ES-I3 (cell line): ENCODE results near the gene ANO9.
"Not testable (repeated sequence)": the region's sequence is repeated elsewhere in the genome, so short reads cannot be mapped to it uniquely, and the experiment has no call there.

Source experiments
- H3K36me3 ChIP-seq: 2 replicates; pipeline ENCODE4 v1.6.1; 2013; ENCODE audit warnings: mild to moderate bottlenecking, low read length, control low read depth, moderate library complexity; ENCODE audit not compliant: insufficient read depth
- H3K4me1 ChIP-seq: 2 replicates; pipeline ENCODE4 v1.6.1; 2013; ENCODE audit warnings: mild to moderate bottlenecking, control low read depth, low read length; ENCODE audit not compliant: insufficient read depth
- H3K9ac ChIP-seq: 2 replicates; pipeline ENCODE4 v1.6.1; 2013; ENCODE audit warnings: low read depth, mild to moderate bottlenecking, low read length, moderate library complexity
- H3K9me3 ChIP-seq: 2 replicates; pipeline ENCODE4 v1.6.1; 2013; ENCODE audit warnings: mild to moderate bottlenecking, low read length, moderate library complexity; ENCODE audit not compliant: control insufficient read depth, insufficient read depth

ANO9 gene

DNA sequence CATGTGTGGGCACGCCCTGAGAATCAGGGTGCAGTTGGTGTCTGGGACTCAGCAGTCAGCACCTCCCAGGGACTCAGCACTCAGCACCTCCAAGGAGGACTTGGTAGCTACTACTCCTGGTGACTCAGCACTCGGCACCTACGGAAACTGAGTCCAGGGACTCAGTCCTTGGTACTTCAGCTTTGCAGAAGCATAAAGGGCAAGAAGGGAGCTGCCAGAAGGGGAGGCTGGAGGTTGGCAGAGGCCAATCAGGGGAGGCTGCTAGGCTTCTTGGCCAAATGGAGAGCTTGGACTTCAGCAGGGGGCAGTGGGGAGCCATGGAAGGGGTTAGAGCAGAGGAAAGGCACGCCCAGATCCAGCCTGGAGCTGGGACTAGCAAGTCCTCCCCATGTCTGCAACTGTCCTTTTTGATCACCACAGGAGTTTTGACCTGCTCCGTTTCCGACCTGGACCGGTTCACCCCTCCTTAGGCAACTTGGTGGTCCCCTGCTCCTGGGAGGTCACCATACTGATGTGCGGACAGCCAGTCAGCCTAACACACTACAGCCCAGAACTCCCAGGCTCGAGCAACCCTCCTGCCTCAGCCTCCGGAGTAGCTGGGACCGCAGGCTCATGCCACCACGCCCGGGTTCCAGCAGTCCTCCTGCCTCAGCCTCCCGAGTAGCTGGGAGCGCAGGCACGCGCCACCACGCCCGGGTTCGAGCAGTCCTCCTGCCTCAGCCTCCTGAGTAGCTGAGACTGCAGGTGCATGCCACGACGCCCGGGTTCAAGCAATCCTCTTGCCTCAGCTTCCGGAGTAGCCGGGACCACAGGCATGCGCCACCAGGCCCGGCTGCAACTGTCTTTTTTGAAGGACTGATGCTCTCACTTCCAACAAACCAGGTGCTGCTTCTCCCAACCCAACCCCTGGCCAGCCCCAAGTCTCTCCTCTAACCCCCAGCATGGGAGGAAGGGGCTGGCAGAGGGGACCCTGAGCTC is 1.5 kb downstream of the ANO9 start:
- H3K4me1 ChIP-seq, result peaks cover 3% of the 10 kb centered on the region; the same call in 1 of the 2 replicates
- H3K9ac ChIP-seq, result no peak overlapping the region
- H3K9me3 ChIP-seq, result no peaks in the 10 kb centered on the region
- no peaks in the 10 kb centered on the region for H3K36me3 ChIP-seq

GRCh38 chr11:439315-440064 is 2.3 kb downstream of the ANO9 start:
- H3K4me1 ChIP-seq, result peaks cover 3% of the 10 kb centered on the region; the same call in 1 of the 2 replicates
- no peak overlapping the region for H3K9ac ChIP-seq
- no peaks in the 10 kb centered on the region for H3K36me3 ChIP-seq
- no peaks in the 10 kb centered on the region for H3K9me3 ChIP-seq

DNA sequence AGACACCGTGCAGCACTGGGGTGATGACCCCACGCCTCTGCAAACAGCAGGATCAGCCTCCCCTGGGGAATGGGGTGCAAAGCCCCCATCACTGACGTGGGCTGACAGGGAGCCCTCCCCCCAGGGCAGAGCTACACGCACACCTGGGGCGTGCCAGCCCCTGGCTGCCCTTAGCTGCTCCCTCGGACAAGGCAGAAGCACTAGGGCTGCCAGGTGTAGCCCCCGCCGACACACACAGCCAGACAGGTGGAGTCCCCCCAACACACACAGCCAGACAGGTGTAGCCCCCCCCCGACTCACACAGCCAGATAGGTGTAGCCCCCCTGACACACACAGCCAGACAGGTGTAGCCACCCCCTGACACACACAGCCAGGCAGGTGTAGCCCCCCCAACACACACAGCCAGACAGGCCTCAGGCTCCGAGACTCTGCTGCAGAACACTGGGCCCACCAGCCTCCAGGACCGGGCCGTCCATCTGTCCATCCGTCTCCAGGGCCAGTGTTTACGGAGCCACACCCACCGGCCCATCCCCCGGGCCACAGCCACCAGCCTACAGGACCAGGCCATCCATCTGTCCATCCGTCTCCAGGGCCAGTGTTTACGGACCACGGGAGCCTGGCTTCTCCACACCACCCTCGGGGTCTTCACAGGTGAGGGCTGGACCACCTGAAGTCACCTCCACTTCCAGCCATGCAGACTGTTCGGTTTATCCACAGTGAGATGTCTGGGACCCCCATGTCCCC is 3.5 kb downstream of the ANO9 start:
- H3K36me3 ChIP-seq, result no peaks in the 10 kb centered on the region
- H3K9ac ChIP-seq, result no peak overlapping the region
- peaks cover 3% of the 10 kb centered on the region; the same call in 1 of the 2 replicates for H3K4me1 ChIP-seq
- no peaks in the 10 kb centered on the region for H3K9me3 ChIP-seq

GRCh38 chr11:437228-437870 is 4.5 kb downstream of the ANO9 start:
- peaks cover 3% of the 10 kb centered on the region; the same call in 1 of the 2 replicates for H3K4me1 ChIP-seq
- no peaks in the 10 kb centered on the region for H3K36me3 ChIP-seq
- H3K9ac ChIP-seq, result no peak overlapping the region
- no peaks in the 10 kb centered on the region for H3K9me3 ChIP-seq

GRCh38 chr11:434999-435740 is 6.6 kb downstream of the ANO9 start:
- H3K9me3 ChIP-seq, H3K9ac ChIP-seq, H3K36me3 ChIP-seq, H3K4me1 ChIP-seq: not testable (repeated sequence)

GRCh38 chr11:434496-434895 is 7.3 kb downstream of the ANO9 start:
- Histone ChIP-seq H3K4me1 (no peaks in the 10 kb centered on the region), H3K9ac (no peak overlapping the region), H3K36me3 (no peaks in the 10 kb centered on the region), H3K9me3 (no peaks in the 10 kb centered on the region)

- Histone ChIP-seq H3K9me3 (no peaks in the 10 kb centered on the region), H3K4me1 (no peaks in the 10 kb centered on the region), H3K36me3 (no peaks in the 10 kb centered on the region), H3K9ac (no peak overlapping the region)
Observed at GRCh38 chr11:433641-434040, 8.2 kb downstream of the ANO9 start.

GRCh38 chr11:433111-433510 is 8.7 kb downstream of the ANO9 start:
- Histone ChIP-seq H3K36me3 (no peaks in the 10 kb centered on the region), H3K9ac (no peak overlapping the region), H3K4me1 (no peaks in the 10 kb centered on the region), H3K9me3 (no peaks in the 10 kb centered on the region)

- no peak overlapping the region for H3K9ac ChIP-seq
- H3K36me3 ChIP-seq, result no peaks in the 10 kb centered on the region
- H3K9me3 ChIP-seq, result no peaks in the 10 kb centered on the region
- no peaks in the 10 kb centered on the region for H3K4me1 ChIP-seq
Observed at GRCh38 chr11:432501-433100, 9.2 kb downstream of the ANO9 start.

DNA sequence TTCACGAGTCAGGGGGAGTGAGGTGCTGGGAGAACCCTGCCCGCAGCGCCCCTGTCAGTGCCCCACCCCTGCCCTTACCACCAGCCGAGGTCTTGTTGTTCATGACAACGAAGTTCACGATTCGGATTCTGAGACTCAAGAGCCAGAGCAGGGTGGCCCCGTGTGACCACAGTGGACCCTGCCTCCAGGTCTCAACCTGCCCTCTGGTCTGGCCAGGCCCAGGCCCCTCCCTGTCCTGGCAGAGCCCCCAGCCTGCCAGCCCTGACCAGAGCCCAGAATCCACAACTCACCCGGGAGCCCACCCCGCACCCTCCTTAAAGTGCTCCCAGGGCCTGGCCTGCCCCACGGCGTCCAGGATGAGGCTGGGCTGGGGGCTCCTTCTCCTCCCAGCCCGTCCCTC is 9.9 kb downstream of the ANO9 start:
- Histone ChIP-seq H3K4me1 (no peaks in the 10 kb centered on the region), H3K36me3 (no peaks in the 10 kb centered on the region), H3K9ac (no peak overlapping the region), H3K9me3 (no peaks in the 10 kb centered on the region)

DNA sequence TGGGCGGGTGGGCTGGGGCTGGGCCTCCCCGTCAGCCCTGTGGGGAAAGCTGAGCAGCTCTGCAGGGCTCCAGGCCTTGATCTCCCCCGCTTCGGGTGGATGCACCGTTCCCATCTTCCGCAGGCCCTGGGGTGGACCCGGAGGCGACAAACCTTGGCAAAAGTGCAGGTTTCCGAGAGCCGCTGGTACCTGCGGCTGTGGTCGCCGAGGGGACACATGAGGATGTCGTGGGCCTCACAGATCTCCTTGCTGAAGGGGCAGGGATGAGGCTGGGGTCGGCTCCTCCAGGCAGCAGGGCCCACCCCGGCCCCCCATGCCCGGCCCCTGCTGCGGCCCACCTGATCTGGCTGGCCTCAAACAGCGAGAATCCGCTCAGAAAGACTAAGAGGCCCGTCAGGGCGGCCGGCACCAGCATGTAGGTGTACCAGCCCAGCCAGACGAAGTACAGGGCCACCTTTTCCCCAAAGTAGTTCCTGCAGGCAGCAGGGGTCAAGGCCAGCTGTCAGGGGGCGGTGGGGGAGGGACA is 11.8 kb downstream of the ANO9 start:
- Histone ChIP-seq H3K36me3 (no peaks in the 10 kb centered on the region), H3K9ac (no peak overlapping the region), H3K9me3 (no peaks in the 10 kb centered on the region), H3K4me1 (no peaks in the 10 kb centered on the region)

DNA sequence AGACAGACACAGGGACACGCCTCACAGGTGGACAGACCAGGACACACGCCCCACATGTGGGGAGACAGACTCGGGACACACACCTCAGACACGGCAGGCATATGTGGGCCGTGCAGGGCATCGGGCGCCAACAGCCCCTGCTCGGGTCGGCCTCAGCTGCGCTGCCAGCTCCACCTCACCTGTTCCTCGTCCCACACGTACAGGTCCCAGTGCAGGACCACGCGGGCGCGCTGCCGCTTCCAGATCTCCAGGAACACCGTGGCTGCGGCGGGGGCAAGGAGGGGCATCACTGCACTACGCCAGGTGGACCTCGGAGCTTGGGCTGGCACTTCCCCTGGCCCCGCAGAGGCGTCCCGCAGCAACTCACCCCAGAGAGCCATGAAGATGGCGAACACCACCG is 12.4 kb downstream of the ANO9 start:
- Histone ChIP-seq H3K9ac (no peak overlapping the region), H3K9me3 (no peaks in the 10 kb centered on the region), H3K36me3 (no peaks in the 10 kb centered on the region), H3K4me1 (no peaks in the 10 kb centered on the region)

DNA sequence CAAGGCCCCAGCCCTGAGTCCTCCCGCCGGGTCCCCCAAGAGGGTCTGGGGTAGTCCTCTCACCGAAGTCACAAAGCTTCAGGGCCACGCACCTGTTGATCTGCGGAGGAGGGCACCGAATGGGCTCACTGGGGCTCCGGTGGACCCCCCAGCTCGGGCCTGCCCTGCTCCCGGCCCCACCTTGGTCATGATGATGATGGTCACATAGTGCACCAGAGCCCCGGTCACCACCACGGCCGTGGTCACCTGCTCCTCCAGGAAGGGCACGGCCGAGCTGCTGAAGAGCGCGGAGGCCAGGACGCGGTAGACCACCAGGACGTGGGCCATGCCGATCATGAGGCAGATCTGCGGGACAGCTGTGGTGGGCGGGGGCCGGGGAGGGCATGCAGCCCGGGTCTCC is 13.5 kb downstream of the ANO9 start:
- Histone ChIP-seq H3K9me3 (no peaks in the 10 kb centered on the region), H3K36me3 (no peaks in the 10 kb centered on the region)

More for the DNA sequence above, 13.5 kb downstream of the ANO9 start:
- Histone ChIP-seq H3K4me1 (no peaks in the 10 kb centered on the region), H3K9ac (no peak overlapping the region)
